Neural cell (in vitro differentiated cells): Measurements from ENCODE around the gene FAM118B.

ENCODE experiments used
- CTCF ChIP-seq: fragments of 450-650 bp; IDR thresholded peaks from 2 replicates; pipeline ENCODE4 v1.5.1; 2014; ENCODE audit warnings: antibody characterized with exemption, mild to moderate bottlenecking, moderate library complexity; ENCODE audit not compliant: poor library complexity, severe bottlenecking
- EP300 ChIP-seq: fragments of 450-650 bp; conservative IDR thresholded peaks from 2 replicates; pipeline ENCODE4 v1.6.1; 2014; ENCODE audit warnings: antibody characterized with exemption, mild to moderate bottlenecking, moderate library complexity; ENCODE audit not compliant: poor library complexity, severe bottlenecking
- EZH2 ChIP-seq: fragments of 200-600, 300-800 bp; shearing (Covaris generic), sonication (generic); IDR thresholded peaks from 2 replicates; pipeline ENCODE4 v1.6.1; 2014; ENCODE audit warnings: antibody characterized with exemption, low read length, borderline replicate concordance, mild to moderate bottlenecking; ENCODE audit not compliant: insufficient read depth, poor library complexity, severe bottlenecking
- MXI1 ChIP-seq: fragments of 450-650 bp; conservative IDR thresholded peaks from 2 replicates; pipeline ENCODE4 v1.6.1; 2014; ENCODE audit warnings: antibody characterized with exemption, mild to moderate bottlenecking; ENCODE audit not compliant: poor library complexity, severe bottlenecking
- POLR2AphosphoS5 ChIP-seq: IDR thresholded peaks from 2 replicates; pipeline ENCODE4 v1.6.1; 2012
- RAD21 ChIP-seq: fragments of 450-650 bp; conservative IDR thresholded peaks from 2 replicates; pipeline ENCODE4 v1.6.1; 2014; ENCODE audit warnings: antibody characterized with exemption, mild to moderate bottlenecking, moderate library complexity
- REST ChIP-seq: IDR thresholded peaks from 2 replicates; pipeline ENCODE4 v1.6.1; 2012; ENCODE audit warnings: borderline replicate concordance
- SMC3 ChIP-seq: fragments of 450-650 bp; conservative IDR thresholded peaks from 2 replicates; pipeline ENCODE4 v1.6.1; 2014; ENCODE audit warnings: antibody characterized with exemption, mild to moderate bottlenecking, moderate library complexity; ENCODE audit not compliant: poor library complexity
- TAF1 ChIP-seq: IDR thresholded peaks from 2 replicates; pipeline ENCODE4 v1.6.1; 2012; ENCODE audit warnings: low read depth

- TF ChIP-seq POLR2AphosphoS5 (no peak), EZH2 (no peak), CTCF (no peak), SMC3 (no peak), RAD21 (no peak), REST (no peak), TAF1 (no peak), EP300 (no peak), MXI1 (no peak)
Measured at GRCh38 chr11:126256216-126256615, 44.6 kb downstream of the FAM118B start.
